ENCODE data around the gene CRIM1. TPM values are rescaled to one million over a fixed set of nuclear protein-coding genes. Genes with fewer than 3 reads are reported as not detected.
A peak's percentile ranks its signal among the peaks of the same experiment; 100 is the strongest.

CRIM1 gene
- total and polyA plus RNA-seq, 10 donors = 7.1 to 213 (median 110) TPM

- Histone ChIP-seq H3K4me1 (peaks cover 7 to 91% (median 62%) of the 10 kb centered on the region in 6 donors), H3K36me3 (no peaks in the 10 kb centered on the region), H3K4me3 (no peak overlapping the region), H3K9me3 (no peaks in the 10 kb centered on the region), H3K27me3 (replicated peaks in 1 of 7) (no peaks in the 10 kb centered on the region), H3K27ac (peak overlapping the region in 3 of 8 donors; percentile 55 to 68 (median 64))
- 36 to 79% (median 56%) methylated on average over 2 of the region's 2 CpGs for WGBS, 5 donors
- DNase-seq = no peak
- intact Hi-C loops (cut with DNase I; ENCODE audit: low total_unique reads) = no loop called here
- TF ChIP-seq POLR2AphosphoS5 (IDR thresholded peaks at IDR 0.05) = no peak
- TF ChIP-seq POLR2A (IDR thresholded peaks at IDR 0.05) = no peak
- TF ChIP-seq CTCF (IDR thresholded peaks at IDR 0.05 in 8 of 11, conservative IDR thresholded peaks at IDR 0.05 in 3 of 11) = no peak
Observed at GRCh38 chr2:36371928-36372391, 16.4 kb downstream of the CRIM1 start.

- WGBS, 5 donors = 81 to 87% (median 83%) methylated on average over 8 of the region's 8 CpGs
- TF ChIP-seq CTCF (IDR thresholded peaks at IDR 0.05 in 8 of 11, conservative IDR thresholded peaks at IDR 0.05 in 3 of 11) = no peak
- TF ChIP-seq POLR2AphosphoS5 (IDR thresholded peaks at IDR 0.05) = no peak
- no peak for TF ChIP-seq POLR2A (IDR thresholded peaks at IDR 0.05)
- Histone ChIP-seq H3K4me1 (peaks cover 7 to 82% (median 57%) of the 10 kb centered on the region in 6 donors), H3K27ac (peak overlapping the region in 3 of 8 donors; percentile 5 to 64 (median 26)), H3K9me3 (no peaks in the 10 kb centered on the region), H3K4me3 (no peak overlapping the region), H3K27me3 (replicated peaks in 1 of 7) (no peaks in the 10 kb centered on the region), H3K36me3 (no peaks in the 10 kb centered on the region)
- no peak for DNase-seq
- intact Hi-C loops (cut with DNase I; ENCODE audit: low total_unique reads) = no loop called here
Observed at GRCh38 chr2:36373149-36373926, 17.8 kb downstream of the CRIM1 start.

GRCh38 chr2:36374585-36374984, 19.0 kb downstream of the CRIM1 start:
- TF ChIP-seq POLR2A (IDR thresholded peaks at IDR 0.05) (no peak), POLR2AphosphoS5 (IDR thresholded peaks at IDR 0.05) (no peak)
- 88 to 93% (median 90%) methylated on average over 3 of the region's 3 CpGs for whole genome bisulfite sequencing, 5 donors
- intact Hi-C loops (cut with DNase I; ENCODE audit: low total_unique reads) = no loop called here
- H3K4me1 ChIP-seq = peaks cover 7 to 70% (median 48%) of the 10 kb centered on the region in 6 donors
- H3K27me3 ChIP-seq (replicated peaks in 1 of 7) = no peaks in the 10 kb centered on the region
- H3K27ac ChIP-seq = no peak overlapping the region
- H3K9me3 ChIP-seq = no peaks in the 10 kb centered on the region
- no peaks in the 10 kb centered on the region for H3K36me3 ChIP-seq
- no peak for DNase-seq
- no peak overlapping the region for H3K4me3 ChIP-seq

GRCh38 chr2:36376319-36376765, 20.8 kb downstream of the CRIM1 start:
- intact Hi-C loops (cut with DNase I; ENCODE audit: low total_unique reads) = no loop called here
- DNase-seq = no peak
- H3K9me3 ChIP-seq = no peaks in the 10 kb centered on the region
- WGBS, 5 donors = 29 to 41% (median 33%) methylated on average over 8 of the region's 8 CpGs
- no peaks in the 10 kb centered on the region for H3K27me3 ChIP-seq (replicated peaks in 1 of 7)
- H3K4me1 ChIP-seq = peaks cover 7 to 72% (median 51%) of the 10 kb centered on the region in 6 donors
- H3K36me3 ChIP-seq = no peaks in the 10 kb centered on the region
- H3K27ac ChIP-seq = peak overlapping the region in 2 of 8 donors; percentile 4 to 9
- no peak overlapping the region for H3K4me3 ChIP-seq
- TF ChIP-seq POLR2A (IDR thresholded peaks at IDR 0.05) (no peak), POLR2AphosphoS5 (IDR thresholded peaks at IDR 0.05) (peak in 1 of 3 donors; percentile 57)

All from spleen (tissue), 11 donors.